ENCODE measurements around the gene RAB4B.
A peak's percentile ranks its signal among the peaks of the same experiment; 100 is the strongest.

The RAB4B gene

GRCh38 chr19:40752257-40752781, 25.7 kb upstream of the RAB4B start:
- Histone ChIP-seq H3K9me2 (replicated peaks; ENCODE audit: low read depth, low read length) (no peaks in the 10 kb centered on the region), H3K36me3 (ENCODE audit: insufficient read depth, low read length) (peaks cover 11% of the 10 kb centered on the region; the same call in 1 of the 2 replicates), H3K4me2 (ENCODE audit: low read depth, low read length, poor library complexity, severe bottlenecking) (peak overlapping the region; percentile 73), H3F3A (ENCODE audit: low read depth) (no peaks in the 10 kb centered on the region), H3K9ac (ENCODE audit: low read depth, low read length, poor library complexity, severe bottlenecking) (peak overlapping the region; percentile 95), H3K4me3 (ENCODE audit: low read length, poor library complexity, severe bottlenecking) (peak overlapping the region; percentile 96), H3K4me1 (ENCODE audit: insufficient read depth, low read length, poor library complexity, severe bottlenecking) (peaks cover 58% of the 10 kb centered on the region), H4K20me1 (ENCODE audit: insufficient read depth, low read length, poor library complexity, severe bottlenecking) (peaks cover 51% of the 10 kb centered on the region), H3K79me2 (ENCODE audit: insufficient read depth, low read length) (peaks cover 91% of the 10 kb centered on the region), H3K9me3 (ENCODE audit: insufficient read depth, low read depth, low read length) (no peaks in the 10 kb centered on the region), H3K27me3 (ENCODE audit: insufficient read depth, low read length, poor library complexity, severe bottlenecking) (no peaks in the 10 kb centered on the region), H2AFZ (ENCODE audit: low read length) (no peak overlapping the region)
- no peak for TF ChIP-seq EZH2phosphoT487 (IDR thresholded peaks at IDR 0.05; ENCODE audit: borderline replicate concordance)
- TF ChIP-seq CTCF (conservative IDR thresholded peaks at IDR 0.05; ENCODE audit: low read length), result no peak

- Histone ChIP-seq H3K9me3 (ENCODE audit: insufficient read depth, low read depth, low read length) (no peaks in the 10 kb centered on the region), H3K79me2 (ENCODE audit: insufficient read depth, low read length) (peaks cover 85% of the 10 kb centered on the region), H3F3A (ENCODE audit: low read depth) (no peaks in the 10 kb centered on the region), H2AFZ (ENCODE audit: low read length) (no peak overlapping the region), H3K36me3 (ENCODE audit: insufficient read depth, low read length) (peaks cover 30% of the 10 kb centered on the region; the same call in 1 of the 2 replicates), H4K20me1 (ENCODE audit: insufficient read depth, low read length, poor library complexity, severe bottlenecking) (peaks cover 63% of the 10 kb centered on the region), H3K4me3 (ENCODE audit: low read length, poor library complexity, severe bottlenecking) (peak overlapping the region; percentile 68), H3K27me3 (ENCODE audit: insufficient read depth, low read length, poor library complexity, severe bottlenecking) (no peaks in the 10 kb centered on the region), H3K4me1 (ENCODE audit: insufficient read depth, low read length, poor library complexity, severe bottlenecking) (peaks cover 42% of the 10 kb centered on the region), H3K4me2 (ENCODE audit: low read depth, low read length, poor library complexity, severe bottlenecking) (peak overlapping the region; percentile 80), H3K9me2 (replicated peaks; ENCODE audit: low read depth, low read length) (no peaks in the 10 kb centered on the region), H3K9ac (ENCODE audit: low read depth, low read length, poor library complexity, severe bottlenecking) (peak overlapping the region; percentile 44)
- no peak for TF ChIP-seq EZH2phosphoT487 (IDR thresholded peaks at IDR 0.05; ENCODE audit: borderline replicate concordance)
- no peak for TF ChIP-seq CTCF (conservative IDR thresholded peaks at IDR 0.05; ENCODE audit: low read length)
Observed at GRCh38 chr19:40754611-40755247, 23.3 kb upstream of the RAB4B start.

GRCh38 chr19:40755248-40755624, 22.8 kb upstream of the RAB4B start:
- no peaks in the 10 kb centered on the region for H3K27me3 ChIP-seq (ENCODE audit: insufficient read depth, low read length, poor library complexity, severe bottlenecking)
- H2AFZ ChIP-seq (ENCODE audit: low read length), result no peak overlapping the region
- peak overlapping the region; percentile 80 for H3K4me2 ChIP-seq (ENCODE audit: low read depth, low read length, poor library complexity, severe bottlenecking)
- peak overlapping the region; percentile 68 for H3K4me3 ChIP-seq (ENCODE audit: low read length, poor library complexity, severe bottlenecking)
- peaks cover 38% of the 10 kb centered on the region for H3K4me1 ChIP-seq (ENCODE audit: insufficient read depth, low read length, poor library complexity, severe bottlenecking)
- no peak for TF ChIP-seq EZH2phosphoT487 (IDR thresholded peaks at IDR 0.05; ENCODE audit: borderline replicate concordance)
- TF ChIP-seq CTCF (conservative IDR thresholded peaks at IDR 0.05; ENCODE audit: low read length), result no peak
- H4K20me1 ChIP-seq (ENCODE audit: insufficient read depth, low read length, poor library complexity, severe bottlenecking), result peaks cover 67% of the 10 kb centered on the region
- no peaks in the 10 kb centered on the region for H3K9me2 ChIP-seq (replicated peaks; ENCODE audit: low read depth, low read length)
- no peaks in the 10 kb centered on the region for H3F3A ChIP-seq (ENCODE audit: low read depth)
- H3K36me3 ChIP-seq (ENCODE audit: insufficient read depth, low read length), result peaks cover 35% of the 10 kb centered on the region; the same call in 1 of the 2 replicates
- H3K9me3 ChIP-seq (ENCODE audit: insufficient read depth, low read depth, low read length), result no peaks in the 10 kb centered on the region
- peak overlapping the region; percentile 44 for H3K9ac ChIP-seq (ENCODE audit: low read depth, low read length, poor library complexity, severe bottlenecking)
- peaks cover 83% of the 10 kb centered on the region for H3K79me2 ChIP-seq (ENCODE audit: insufficient read depth, low read length)

Data from Loucy (cell line).